Measurements from ENCODE around the gene PGAM1. TPM values are rescaled to one million over a fixed set of nuclear protein-coding genes. Genes with fewer than 3 reads are reported as not detected.

PGAM1 gene
- total and polyA plus RNA-seq, 7 donors, result 188 to 363 (median 246) TPM

- Histone ChIP-seq H3K9me3 (no peaks in the 10 kb centered on the region), H3K27ac (no peak overlapping the region), H3K4me3 (no peak overlapping the region), H3K36me3 (peaks cover 5 to 58% (median 18%) of the 10 kb centered on the region in 4 donors), H3K27me3 (no peaks in the 10 kb centered on the region), H3K4me1 (peaks cover 0 to 22% (median 15%) of the 10 kb centered on the region in 4 donors)
- 90 to 95% methylated on average over 6 of the region's 6 CpGs for WGBS, 2 donors
- DNase-seq, result no peak
- intact Hi-C loops (cut with DNase I), result no loop called here
- TF ChIP-seq, protein P1, sequence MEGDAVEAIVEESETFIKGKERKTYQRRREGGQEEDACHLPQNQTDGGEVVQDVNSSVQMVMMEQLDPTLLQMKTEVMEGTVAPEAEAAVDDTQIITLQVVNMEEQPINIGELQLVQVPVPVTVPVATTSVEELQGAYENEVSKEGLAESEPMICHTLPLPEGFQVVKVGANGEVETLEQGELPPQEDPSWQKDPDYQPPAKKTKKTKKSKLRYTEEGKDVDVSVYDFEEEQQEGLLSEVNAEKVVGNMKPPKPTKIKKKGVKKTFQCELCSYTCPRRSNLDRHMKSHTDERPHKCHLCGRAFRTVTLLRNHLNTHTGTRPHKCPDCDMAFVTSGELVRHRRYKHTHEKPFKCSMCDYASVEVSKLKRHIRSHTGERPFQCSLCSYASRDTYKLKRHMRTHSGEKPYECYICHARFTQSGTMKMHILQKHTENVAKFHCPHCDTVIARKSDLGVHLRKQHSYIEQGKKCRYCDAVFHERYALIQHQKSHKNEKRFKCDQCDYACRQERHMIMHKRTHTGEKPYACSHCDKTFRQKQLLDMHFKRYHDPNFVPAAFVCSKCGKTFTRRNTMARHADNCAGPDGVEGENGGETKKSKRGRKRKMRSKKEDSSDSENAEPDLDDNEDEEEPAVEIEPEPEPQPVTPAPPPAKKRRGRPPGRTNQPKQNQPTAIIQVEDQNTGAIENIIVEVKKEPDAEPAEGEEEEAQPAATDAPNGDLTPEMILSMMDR (IDR thresholded peaks at IDR 0.05), result no peak
- TF ChIP-seq POLR2AphosphoS5 (IDR thresholded peaks at IDR 0.05) (no peak), EP300 (IDR thresholded peaks at IDR 0.05) (no peak), POLR2A (IDR thresholded peaks at IDR 0.05) (no peak)
These were observed 26.4 kb downstream of the PGAM1 start for GRCh38 chr10:97452352-97452751.

DNA sequence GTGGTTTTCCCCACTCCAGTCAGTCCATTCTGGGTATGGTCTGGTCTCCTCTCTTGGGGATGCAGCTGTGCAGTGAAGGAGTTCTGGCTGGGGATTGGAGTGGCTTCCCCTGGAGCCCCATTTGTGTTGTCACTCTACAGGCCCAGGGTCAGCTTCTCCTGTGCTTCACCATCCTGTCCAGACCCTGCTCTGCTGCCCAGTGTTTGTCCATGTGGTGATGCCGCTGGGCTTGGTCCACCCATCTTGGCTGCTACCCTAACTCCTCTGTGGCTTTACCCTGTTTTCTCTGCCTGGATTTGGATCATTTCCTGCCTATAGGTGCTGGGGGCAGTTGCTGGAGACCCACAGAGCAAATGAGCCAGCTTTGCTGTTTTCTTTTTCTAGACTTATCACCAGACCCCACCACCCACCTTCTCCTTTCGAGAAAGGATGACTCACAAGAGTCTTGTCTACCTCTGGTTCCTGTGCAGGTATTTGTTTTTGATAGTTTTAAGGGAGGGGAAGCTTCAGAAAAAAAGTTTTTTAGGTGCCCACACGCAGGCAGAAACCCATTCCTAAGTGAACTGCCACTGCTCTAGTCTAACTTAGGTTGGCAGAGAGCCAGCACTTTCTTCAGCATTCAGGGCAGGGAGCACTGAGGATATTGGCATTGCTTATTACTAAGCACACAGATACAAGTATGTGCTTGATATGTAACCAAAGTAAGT lies 28.5 kb downstream of the PGAM1 start:
- peaks cover 0 to 9% (median 5%) of the 10 kb centered on the region in 4 donors for H3K4me1 ChIP-seq
- WGBS, 2 donors, result 74 to 76% methylated on average over 3 of the region's 3 CpGs
- TF ChIP-seq POLR2AphosphoS5 (IDR thresholded peaks at IDR 0.05) (no peak), EP300 (IDR thresholded peaks at IDR 0.05) (no peak), POLR2A (IDR thresholded peaks at IDR 0.05) (no peak)
- TF ChIP-seq, protein P1 (IDR thresholded peaks at IDR 0.05), result no peak
- DNase-seq, result no peak
- intact Hi-C loops (cut with DNase I), result no loop called here
- no peak overlapping the region for H3K27ac ChIP-seq
- H3K27me3 ChIP-seq, result no peaks in the 10 kb centered on the region
- peaks cover 17 to 78% (median 37%) of the 10 kb centered on the region in 4 donors for H3K36me3 ChIP-seq
- H3K4me3 ChIP-seq, result no peak overlapping the region
- H3K9me3 ChIP-seq, result no peaks in the 10 kb centered on the region

- Histone ChIP-seq H3K4me1 (peaks cover 0 to 9% (median 5%) of the 10 kb centered on the region in 4 donors), H3K36me3 (peaks cover 29 to 92% (median 51%) of the 10 kb centered on the region in 4 donors), H3K9me3 (no peaks in the 10 kb centered on the region), H3K27ac (no peak overlapping the region), H3K27me3 (no peaks in the 10 kb centered on the region), H3K4me3 (no peak overlapping the region)
- TF ChIP-seq POLR2A (IDR thresholded peaks at IDR 0.05), result no peak
- TF ChIP-seq POLR2AphosphoS5 (IDR thresholded peaks at IDR 0.05), result no peak
- TF ChIP-seq, protein P1 (IDR thresholded peaks at IDR 0.05), result no peak
- no peak for TF ChIP-seq EP300 (IDR thresholded peaks at IDR 0.05)
- intact Hi-C loops (cut with DNase I), result no loop called here
- no peak for DNase-seq
- WGBS, 2 donors, result 66 to 75% methylated on average over 5 of the region's 5 CpGs
These were observed 30.2 kb downstream of the PGAM1 start for GRCh38 chr10:97456034-97456685.

- Histone ChIP-seq H3K36me3 (peaks cover 34 to 92% (median 56%) of the 10 kb centered on the region in 4 donors), H3K4me3 (no peak overlapping the region), H3K4me1 (peaks cover 0 to 9% (median 5%) of the 10 kb centered on the region in 4 donors), H3K9me3 (no peaks in the 10 kb centered on the region), H3K27me3 (no peaks in the 10 kb centered on the region), H3K27ac (no peak overlapping the region)
- 75 to 85% methylated on average over 3 of the region's 3 CpGs for WGBS, 2 donors
- no peak for DNase-seq
- no peak for TF ChIP-seq POLR2AphosphoS5 (IDR thresholded peaks at IDR 0.05)
- no peak for TF ChIP-seq POLR2A (IDR thresholded peaks at IDR 0.05)
- no peak for TF ChIP-seq EP300 (IDR thresholded peaks at IDR 0.05)
- TF ChIP-seq, protein P1 (IDR thresholded peaks at IDR 0.05), result no peak
- intact Hi-C loops (cut with DNase I), result no loop called here
These were observed 30.7 kb downstream of the PGAM1 start for GRCh38 chr10:97456686-97457065.

Data from sigmoid colon (tissue), 7 donors.